ENCODE measurements around the gene SOX12.

DNA sequence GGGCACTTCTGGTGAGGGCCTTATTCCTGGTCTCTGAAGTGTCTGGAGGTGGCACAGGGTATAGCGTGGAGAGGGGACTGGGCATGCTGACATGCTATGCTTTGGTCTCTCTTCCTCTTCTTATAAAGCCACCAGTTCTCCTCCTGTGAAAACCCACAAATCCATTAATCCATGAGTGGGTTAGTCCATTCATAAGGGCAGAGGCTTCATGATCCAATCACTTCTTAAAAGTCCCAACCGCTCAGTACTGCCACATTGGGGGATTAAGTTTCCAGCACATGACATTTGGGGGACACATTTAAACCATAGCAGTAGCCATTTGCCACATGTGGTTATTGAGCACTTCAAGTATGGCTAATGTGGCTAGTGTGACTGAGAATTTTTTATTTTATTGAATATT, 51.4 kb downstream of the SOX12 start:
- TF ChIP-seq, protein P1, sequence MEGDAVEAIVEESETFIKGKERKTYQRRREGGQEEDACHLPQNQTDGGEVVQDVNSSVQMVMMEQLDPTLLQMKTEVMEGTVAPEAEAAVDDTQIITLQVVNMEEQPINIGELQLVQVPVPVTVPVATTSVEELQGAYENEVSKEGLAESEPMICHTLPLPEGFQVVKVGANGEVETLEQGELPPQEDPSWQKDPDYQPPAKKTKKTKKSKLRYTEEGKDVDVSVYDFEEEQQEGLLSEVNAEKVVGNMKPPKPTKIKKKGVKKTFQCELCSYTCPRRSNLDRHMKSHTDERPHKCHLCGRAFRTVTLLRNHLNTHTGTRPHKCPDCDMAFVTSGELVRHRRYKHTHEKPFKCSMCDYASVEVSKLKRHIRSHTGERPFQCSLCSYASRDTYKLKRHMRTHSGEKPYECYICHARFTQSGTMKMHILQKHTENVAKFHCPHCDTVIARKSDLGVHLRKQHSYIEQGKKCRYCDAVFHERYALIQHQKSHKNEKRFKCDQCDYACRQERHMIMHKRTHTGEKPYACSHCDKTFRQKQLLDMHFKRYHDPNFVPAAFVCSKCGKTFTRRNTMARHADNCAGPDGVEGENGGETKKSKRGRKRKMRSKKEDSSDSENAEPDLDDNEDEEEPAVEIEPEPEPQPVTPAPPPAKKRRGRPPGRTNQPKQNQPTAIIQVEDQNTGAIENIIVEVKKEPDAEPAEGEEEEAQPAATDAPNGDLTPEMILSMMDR (IDR thresholded peaks at IDR 0.05), result no peak
- TF ChIP-seq EZH2 (IDR thresholded peaks at IDR 0.05), result no peak
- TF ChIP-seq EZH2phosphoT487 (IDR thresholded peaks at IDR 0.05), result no peak

All from neural progenitor cell (in vitro differentiated cells).